K562 (cell line): ENCODE measurements around the gene CCDC136. TPM values are rescaled to one million over a fixed set of nuclear protein-coding genes. Genes with fewer than 3 reads are reported as not detected.

Experiments
- ATAC-seq: fragments of 200-7000 bp; cut with Tn5 transposase; 3 replicates; pipeline ENCODE4 v1.9.1; 2020; ENCODE audit warnings: moderate library complexity
- BruUV-seq: library from RNA; stranded (reverse); fragments of 400-500 nt; replicated peaks from 2 replicates; lab custom pipeline; 2021; lab: Mats Ljungman, UMichigan
- CTCF ChIA-PET: fragments of 300-600 bp; formaldehyde crosslinking; extraction: SDS; loops from one replicate; lab custom pipeline; 2021; ENCODE audit warnings: low intra/inter-chr PET ratio; lab: Yijun Ruan, JAX
- POLR2A ChIA-PET: fragments of 300-600, 350-650 bp; sonication (Branson Sonifier 250); formaldehyde crosslinking; extraction: SDS; loops from one replicate; lab custom pipeline; 2021; ENCODE audit warnings: antibody characterized with exemption, inconsistent platforms; lab: Yijun Ruan, JAX
- DNase-seq, 4 experiments: peaks; one replicate each; pipeline versions ENCODE4 v3.0.0 to v3.0.0-alpha.2; 2011 to 2018; ENCODE audit warnings: low spot score in 3 of 4, mixed read lengths in 3 of 4; ENCODE audit errors: extremely low read depth in 1 of 4
- FAIRE-seq: peaks from 2 replicates; lab custom pipeline; 2011; peaks lifted over from hg19 to GRCh38; lab: Jason Lieb, UNC
- H2AFZ ChIP-seq: 2 replicates; pipeline ENCODE4 v1.6.0; 2011; ENCODE audit warnings: low read depth, low read length, control low read depth, inconsistent platforms
- H3K27ac ChIP-seq: fragments of 200-600 bp; 3 replicates; pipeline ENCODE4 v1.8.0; 2011; ENCODE audit warnings: low read depth, mild to moderate bottlenecking, control low read depth, inconsistent platforms, low read length, moderate library complexity, mixed read lengths; ENCODE audit errors: extremely low read depth
- H3K27me3 ChIP-seq, 2 experiments: fragments of 300-600 bp in 1 of 2; 2 replicates in 1 of 2; 3 replicates in 1 of 2; pipeline versions ENCODE4 v1.6.0 to v1.8.0; 2011; ENCODE audit warnings: inconsistent platforms in 2 of 2, low read length in 2 of 2, mild to moderate bottlenecking in 1 of 2, mixed read lengths in 1 of 2, moderate library complexity in 1 of 2; ENCODE audit not compliant: control insufficient read depth in 2 of 2, insufficient read depth in 2 of 2
- H3K36me3 ChIP-seq: fragments of 300-600 bp; 3 replicates; pipeline ENCODE4 v1.8.0; 2011; ENCODE audit warnings: mild to moderate bottlenecking, low read length, inconsistent platforms; ENCODE audit not compliant: control insufficient read depth, insufficient read depth
- H3K4me1 ChIP-seq, 2 experiments: fragments of 200-600 bp in 1 of 2; replicated peaks in 1 of 2; 2 replicates in 1 of 2; 3 replicates in 1 of 2; pipeline versions ENCODE4 v1.5.1 to v1.8.0; 2011; ENCODE audit warnings: inconsistent platforms in 2 of 2, low read length in 2 of 2, mild to moderate bottlenecking in 1 of 2, mixed read lengths in 1 of 2, moderate library complexity in 1 of 2; ENCODE audit not compliant: control insufficient read depth in 2 of 2, insufficient read depth in 2 of 2
- H3K4me2 ChIP-seq: 2 replicates; pipeline ENCODE4 v1.6.1; 2011; ENCODE audit warnings: low read length, control low read depth, inconsistent platforms, mixed read lengths; ENCODE audit not compliant: insufficient read depth
- H3K4me3 ChIP-seq: fragments of 200-600 bp; sonication (generic), shearing (Covaris generic); 2 replicates; pipeline ENCODE4 v1.5.1; 2016; ENCODE audit warnings: control low read depth, inconsistent platforms
- H3K79me2 ChIP-seq: fragments of 200-600 bp; 3 replicates; pipeline ENCODE4 v1.8.0; 2011; ENCODE audit warnings: low read length, inconsistent platforms; ENCODE audit not compliant: control insufficient read depth, insufficient read depth
- H3K9ac ChIP-seq, 2 experiments: 2 replicates each; pipeline versions ENCODE4 v1.6.0 to v1.6.1; 2011; ENCODE audit warnings: low read depth in 2 of 2, low read length in 2 of 2, control low read depth in 1 of 2, inconsistent platforms in 1 of 2, mild to moderate bottlenecking in 1 of 2, mixed read lengths in 1 of 2; ENCODE audit not compliant: insufficient read depth in 1 of 2
- H3K9me1 ChIP-seq: one replicate; pipeline ENCODE4 v1.6.0; 2011; ENCODE audit warnings: inconsistent platforms, mild to moderate bottlenecking, low read length, moderate library complexity; ENCODE audit not compliant: control insufficient read depth, insufficient read depth
- H3K9me3 ChIP-seq: replicated peaks from 2 replicates; pipeline ENCODE4 v1.5.1; 2011; ENCODE audit warnings: low read depth, low read length, inconsistent platforms; ENCODE audit not compliant: control insufficient read depth, insufficient read depth
- H4K20me1 ChIP-seq: replicated peaks from 2 replicates; pipeline ENCODE4 v1.6.1; 2011; ENCODE audit warnings: low read length, inconsistent platforms, mixed read lengths; ENCODE audit not compliant: control insufficient read depth, insufficient read depth
- BMI1 ChIP-seq: fragments of 150-350 bp; IDR thresholded peaks from 2 replicates; pipeline ENCODE4 v1.6.1; 2014; ENCODE audit warnings: low read length
- FOXM1 ChIP-seq, 2 experiments: fragments of 450-650 bp in 1 of 2; sonication (generic) in 1 of 2; formaldehyde crosslinking in 1 of 2; IDR thresholded peaks; 2 replicates each; pipeline versions ENCODE4 v1.6.1 to v1.9.0; 2017 to 2022; ENCODE audit warnings: low read depth in 2 of 2, mild to moderate bottlenecking in 2 of 2, missing genetic modification reagents in 1 of 2, moderate library complexity in 1 of 2
- MNT ChIP-seq, 2 experiments: fragments of 450-650 bp; conservative IDR thresholded peaks; 2 replicates each; pipeline ENCODE4 v1.6.1; 2017; ENCODE audit warnings: mild to moderate bottlenecking in 2 of 2, moderate library complexity in 2 of 2
- POLR2G ChIP-seq: fragments of 200-400 bp; formaldehyde crosslinking; IDR thresholded peaks from 2 replicates; pipeline ENCODE4 v1.6.1; 2017; ENCODE audit warnings: low read depth, mild to moderate bottlenecking, antibody characterized with exemption, low read length, moderate library complexity
- RBFOX2 ChIP-seq: fragments of 200-400 bp; formaldehyde crosslinking; IDR thresholded peaks from 2 replicates; pipeline ENCODE4 v1.6.1; 2017; ENCODE audit warnings: low read depth, mild to moderate bottlenecking, low read length, moderate library complexity
- RBM22 ChIP-seq: fragments of 200-400 bp; formaldehyde crosslinking; IDR thresholded peaks from 2 replicates; pipeline ENCODE4 v1.6.1; 2018; ENCODE audit warnings: low read length, low read depth; ENCODE audit not compliant: poor library complexity, severe bottlenecking
- WGBS: fragments of 100-300 bp; shearing (Covaris generic); methylation state at CpG from one replicate; pipeline ENCODE4 v1.1.6; 2016; ENCODE audit warnings: low coverage, mixed read lengths; ENCODE audit not compliant: insufficient coverage; ENCODE audit errors: missing lambda C conversion rate; 5-methylcytosine and 5-hydroxymethylcytosine counted together
- in situ Hi-C: fragments of 300-500 bp; cut with MboI; formaldehyde crosslinking; loops from 4 replicates; pipeline ENCODE4 v1.15.0; 2018; ENCODE audit warnings: inconsistent platforms, mixed read lengths
- intact Hi-C: fragments of 100-400 bp; cut with micrococcal nuclease; formaldehyde crosslinking; loops from 2 replicates; pipeline ENCODE4 v1.14.2; 2022
- polyA plus RNA-seq, 8 experiments: library from polyadenylated mRNA; depleted of rRNA in 4 of 8; stranded (reverse) in 5 of 8; unstranded in 3 of 8; fragments of >200 nt; fragmentation: Nextera tagmentation in 2 of 8; fragmentation: Illumina TruSeq in 1 of 8; extraction: Ambion mirVana in 2 of 8; extraction: Trizol in 1 of 8; gene quantifications; 2 replicates each; pipeline versions ENCODE4 v1.2.1 to v1.2.3, GENCODE V29; 2011 to 2014; ENCODE audit warnings: inconsistent platforms in 1 of 8, missing spikeins in 1 of 8
- total RNA-seq, 7 experiments: library from RNA; depleted of rRNA in 6 of 7; stranded (reverse); fragments of >200 nt in 6 of 7; fragmentation: Illumina TruSeq in 2 of 7; extraction: Trizol in 2 of 7; gene quantifications; 2 replicates each; pipeline versions ENCODE4 v1.2.1 to v1.2.3, GENCODE V29; 2011 to 2021; ENCODE audit warnings: low replicate concordance in 1 of 7

The CCDC136 gene
- total and polyA plus RNA-seq, 9 of the 15 experiments (the other 6 are each of a cell fraction or from before 2014, with no cell fraction given), result 2.4 to 40.8 (median 26.5) TPM

GRCh38 chr7:128855559-128855958 is 63.8 kb downstream of the CCDC136 start (continued):
- TF ChIP-seq MNT (conservative IDR thresholded peaks at IDR 0.05) (no peak), BMI1 (no peak)

GRCh38 chr7:128856001-128856718 is 64.4 kb downstream of the CCDC136 start:
- in situ Hi-C loops, result loop anchor here (5.0 kb wide), 1 partner anchor 56 kb away; the partner anchor contains the start of gene KCP
- POLR2A ChIA-PET, result interaction anchor here (0.6 to 0.9 kb wide), 4 partner anchors 8 to 72 kb away, joined by 3 read pairs; no protein-coding TSS in a partner anchor
- peaks cover 26 to 64% of the 10 kb centered on the region in 2 experiments for H3K4me1 ChIP-seq
- intact Hi-C loops, result no loop called here
- H3K27me3 ChIP-seq, result no peaks in the 10 kb centered on the region
- no TSS peak for BruUV-seq
- WGBS, result 86% methylated on average over 16 of the region's 17 CpGs
- FAIRE-seq, result no peak
- no peaks in the 10 kb centered on the region for H3K79me2 ChIP-seq
- no peak overlapping the region for H3K4me3 ChIP-seq
- peaks cover 3% of the 10 kb centered on the region; the same call in 1 of the 2 replicates for H4K20me1 ChIP-seq
- CTCF ChIA-PET, result no interaction called here
- no peak for TF ChIP-seq FOXM1 (IDR thresholded peaks at IDR 0.05; ENCODE audit: low read depth)
- TF ChIP-seq FOXM1 (CRISPR knock-in tag; IDR thresholded peaks at IDR 0.05; ENCODE audit: low read depth), result no peak
- peak; percentile 57 for TF ChIP-seq RBFOX2
- TF ChIP-seq POLR2G, result peak; percentile 64
- TF ChIP-seq RBM22, result peak; percentile 46
- TF ChIP-seq, all 486 proteins: peak for 3
- H3K9me1 ChIP-seq, result no peaks in the 10 kb centered on the region
- peaks cover 78% of the 10 kb centered on the region for H3K36me3 ChIP-seq
- H3K27ac ChIP-seq, result no peak overlapping the region
- no peak overlapping the region for H3K4me2 ChIP-seq
- H2AFZ ChIP-seq, result no peak overlapping the region
- H3K9me3 ChIP-seq, result no peaks in the 10 kb centered on the region
- peak overlapping the region in 1 of 2 experiments; percentile 0; a peak in 2 of 4 replicates for H3K9ac ChIP-seq
- DNase-seq (no peak), ATAC-seq (no peak)
